Measurements from ENCODE around the gene PTPRK. TPM values are rescaled to one million over a fixed set of nuclear protein-coding genes. Genes with fewer than 3 reads are reported as not detected.

PTPRK gene
- total RNA-seq, 2 experiments from 2014 or later: not detected

- Histone ChIP-seq H3K4me2 (ENCODE audit: low read length) (no peak overlapping the region), H3K36me3 (ENCODE audit: insufficient read depth, low read length) (no peaks in the 10 kb centered on the region), H3K4me3 (ENCODE audit: low read depth, low read length, poor library complexity, severe bottlenecking) (no peak overlapping the region), H3K4me1 (ENCODE audit: insufficient read depth, low read length, poor library complexity, severe bottlenecking) (no peaks in the 10 kb centered on the region), H3K9me3 (ENCODE audit: low read length) (no peaks in the 10 kb centered on the region), H3K9me2 (ENCODE audit: insufficient read depth, low read length) (no peaks in the 10 kb centered on the region), H3K79me2 (ENCODE audit: insufficient read depth, low read depth, low read length) (no peaks in the 10 kb centered on the region), H2AFZ (ENCODE audit: low read length) (no peak overlapping the region), H4K20me1 (ENCODE audit: insufficient read depth, low read length) (no peaks in the 10 kb centered on the region), H3K27ac (ENCODE audit: low read depth, low read length, poor library complexity, severe bottlenecking) (no peak overlapping the region)
- BruUV-seq (replicated peaks): no TSS peak
- ChIA-PET CTCF (ENCODE audit: unreplicated experiment) (no interaction called here), POLR2A (interaction anchor here (0.6 to 1.6 kb wide), 4 partner anchors 11 to 376 kb away, joined by 3 to 4 read pairs (median 3); no protein-coding TSS in a partner anchor)
- TF ChIP-seq EZH2phosphoT487 (IDR thresholded peaks at IDR 0.05; ENCODE audit: borderline replicate concordance, low read depth, low read length) (no peak), CTCF (conservative IDR thresholded peaks at IDR 0.05; ENCODE audit: low read length) (no peak)
- no peak for DNase-seq (ENCODE audit: low spot score)
- intact Hi-C loops (cut with micrococcal nuclease; ENCODE audit: unreplicated experiment): no loop called here
Observed at GRCh38 chr6:128500014-128500413, 20.4 kb downstream of the PTPRK start.

GRCh38 chr6:128499079-128499731 lies 21.2 kb downstream of the PTPRK start:
- intact Hi-C loops (cut with micrococcal nuclease; ENCODE audit: unreplicated experiment): no loop called here
- H3K79me2 ChIP-seq (ENCODE audit: insufficient read depth, low read depth, low read length): no peaks in the 10 kb centered on the region
- ChIA-PET POLR2A (interaction anchor here (0.6 to 1.6 kb wide), 6 partner anchors 11 to 377 kb away, joined by 3 to 4 read pairs (median 3); no protein-coding TSS in a partner anchor), CTCF (ENCODE audit: unreplicated experiment) (no interaction called here)
- H3K36me3 ChIP-seq (ENCODE audit: insufficient read depth, low read length): no peaks in the 10 kb centered on the region
- H3K9me2 ChIP-seq (ENCODE audit: insufficient read depth, low read length): no peaks in the 10 kb centered on the region
- DNase-seq (ENCODE audit: low spot score): no peak
- no peaks in the 10 kb centered on the region for H4K20me1 ChIP-seq (ENCODE audit: insufficient read depth, low read length)
- no peak overlapping the region for H3K27ac ChIP-seq (ENCODE audit: low read depth, low read length, poor library complexity, severe bottlenecking)
- no peaks in the 10 kb centered on the region for H3K9me3 ChIP-seq (ENCODE audit: low read length)
- no peak overlapping the region for H3K4me3 ChIP-seq (ENCODE audit: low read depth, low read length, poor library complexity, severe bottlenecking)
- TF ChIP-seq CTCF (conservative IDR thresholded peaks at IDR 0.05; ENCODE audit: low read length) (no peak), EZH2phosphoT487 (IDR thresholded peaks at IDR 0.05; ENCODE audit: borderline replicate concordance, low read depth, low read length) (no peak)
- no peak overlapping the region for H2AFZ ChIP-seq (ENCODE audit: low read length)
- H3K4me1 ChIP-seq (ENCODE audit: insufficient read depth, low read length, poor library complexity, severe bottlenecking): no peaks in the 10 kb centered on the region
- no peak overlapping the region for H3K4me2 ChIP-seq (ENCODE audit: low read length)
- BruUV-seq (replicated peaks): no TSS peak

GRCh38 chr6:128498234-128498633 lies 22.2 kb downstream of the PTPRK start:
- no peaks in the 10 kb centered on the region for H3K9me2 ChIP-seq (ENCODE audit: insufficient read depth, low read length)
- no TSS peak for BruUV-seq (replicated peaks)
- no peaks in the 10 kb centered on the region for H3K9me3 ChIP-seq (ENCODE audit: low read length)
- no peak for DNase-seq (ENCODE audit: low spot score)
- H3K27ac ChIP-seq (ENCODE audit: low read depth, low read length, poor library complexity, severe bottlenecking): no peak overlapping the region
- no peak overlapping the region for H3K4me2 ChIP-seq (ENCODE audit: low read length)
- ChIA-PET POLR2A (interaction anchor here (0.8 to 0.9 kb wide), 3 partner anchors 12 to 32 kb away, joined by 3 to 4 read pairs (median 4); no protein-coding TSS in a partner anchor), CTCF (ENCODE audit: unreplicated experiment) (interaction anchor here (0.6 to 0.8 kb wide), 2 partner anchors 11 to 43 kb away, joined by 3 to 4 read pairs; no protein-coding TSS in a partner anchor)
- no peaks in the 10 kb centered on the region for H4K20me1 ChIP-seq (ENCODE audit: insufficient read depth, low read length)
- H2AFZ ChIP-seq (ENCODE audit: low read length): no peak overlapping the region
- H3K4me1 ChIP-seq (ENCODE audit: insufficient read depth, low read length, poor library complexity, severe bottlenecking): no peaks in the 10 kb centered on the region
- TF ChIP-seq EZH2phosphoT487 (IDR thresholded peaks at IDR 0.05; ENCODE audit: borderline replicate concordance, low read depth, low read length) (no peak), CTCF (conservative IDR thresholded peaks at IDR 0.05; ENCODE audit: low read length) (no peak)
- intact Hi-C loops (cut with micrococcal nuclease; ENCODE audit: unreplicated experiment): no loop called here
- no peaks in the 10 kb centered on the region for H3K36me3 ChIP-seq (ENCODE audit: insufficient read depth, low read length)
- no peaks in the 10 kb centered on the region for H3K79me2 ChIP-seq (ENCODE audit: insufficient read depth, low read depth, low read length)
- H3K4me3 ChIP-seq (ENCODE audit: low read depth, low read length, poor library complexity, severe bottlenecking): no peak overlapping the region
